HG02840 (cell line): ENCODE measurements around the gene SSX5.
"Not testable (repeated sequence)": the region's sequence is repeated elsewhere in the genome, so short reads cannot be mapped to it uniquely, and the experiment has no call there.

ENCODE experiments used
- ATAC-seq: cut with Tn5 transposase; IDR thresholded peaks from one replicate; pipeline ENCODE4 v1.9.1; 2021; ENCODE audit warnings: mild to moderate bottlenecking, moderate library complexity, moderate number of reproducible peaks; ENCODE audit not compliant: unreplicated experiment, low FRiP score

Gene SSX5

GRCh38 chrX:48196745-48197201 lies at the start of gene SSX5:
SSX5 (minus strand) TSS chrX:48196795; CDS start chrX:48195358, 1,437 bp downstream.
- ATAC-seq = no peak

GRCh38 chrX:48224196-48224595 lies 27.6 kb upstream of the SSX5 start:
- not testable (repeated sequence) for ATAC-seq

- not testable (repeated sequence) for ATAC-seq
Observed at GRCh38 chrX:48214341-48214740, 17.7 kb upstream of the SSX5 start.

- ATAC-seq = not testable (repeated sequence)
Observed at GRCh38 chrX:48190024-48190423, 6.6 kb downstream of the SSX5 start.

GRCh38 chrX:48181882-48182281 lies 14.7 kb downstream of the SSX5 start:
- ATAC-seq = not testable (repeated sequence)

GRCh38 chrX:48180811-48181210 lies 15.8 kb downstream of the SSX5 start:
- ATAC-seq = no peak

- ATAC-seq = no peak
Observed at GRCh38 chrX:48179691-48180090, 16.9 kb downstream of the SSX5 start.

GRCh38 chrX:48166322-48166721 lies 30.3 kb downstream of the SSX5 start:
- not testable (repeated sequence) for ATAC-seq

GRCh38 chrX:48165241-48165640 lies 31.4 kb downstream of the SSX5 start:
- no peak for ATAC-seq

GRCh38 chrX:48156014-48156413 lies 40.6 kb downstream of the SSX5 start:
- no peak for ATAC-seq

GRCh38 chrX:48154796-48155195 lies 41.8 kb downstream of the SSX5 start:
- no peak for ATAC-seq

GRCh38 chrX:48153769-48154168 lies 42.8 kb downstream of the SSX5 start:
- no peak for ATAC-seq

GRCh38 chrX:48142697-48143096 lies 53.9 kb downstream of the SSX5 start:
- not testable (repeated sequence) for ATAC-seq

- not testable (repeated sequence) for ATAC-seq
Observed at GRCh38 chrX:48141810-48142508, 54.6 kb downstream of the SSX5 start.

GRCh38 chrX:48139076-48139475 lies 57.5 kb downstream of the SSX5 start:
- not testable (repeated sequence) for ATAC-seq
